B cell (primary cell): ENCODE data around the gene CPNE5. TPM values are rescaled to one million over a fixed set of nuclear protein-coding genes. Genes with fewer than 3 reads are reported as not detected.

ENCODE experiments used
- ATAC-seq: fragments of 200-7000 bp; cut with Tn5 transposase; one replicate; pipeline ENCODE4 v1.10.0; 2021; ENCODE audit warnings: low read depth, mild to moderate bottlenecking, moderate number of reproducible peaks, moderate library complexity
- CTCF ChIA-PET: fragments of 350-600 bp; sonication (Branson Sonifier 250); formaldehyde crosslinking; loops from one replicate; lab custom pipeline; 2021; ENCODE audit warnings: antibody characterized with exemption, inconsistent platforms; lab: Charles Lee
- POLR2A ChIA-PET: fragments of 350-600 bp; sonication (Branson Sonifier 250); formaldehyde crosslinking; loops from one replicate; lab custom pipeline; 2021; ENCODE audit warnings: antibody characterized with exemption; lab: Charles Lee
- DNase-seq: peaks from one replicate; pipeline ENCODE4 v3.0.0; 2013
- H2AFZ ChIP-seq: 2 replicates; pipeline ENCODE4 v1.6.1; 2012; ENCODE audit warnings: mild to moderate bottlenecking, low read depth, low read length; ENCODE audit not compliant: insufficient read depth, poor library complexity, severe bottlenecking
- H3K27ac ChIP-seq, 2 donors: 1 replicate in 1 of 2; 2 replicates in 1 of 2; pipeline ENCODE4 v1.5.1; 2012 to 2013; ENCODE audit warnings: low read length in 2 of 2, mild to moderate bottlenecking in 2 of 2, moderate library complexity in 1 of 2
- H3K27me3 ChIP-seq, 4 experiments: fragments of 200-600 bp in 1 of 4; sonication (generic) in 1 of 4; replicated peaks in 1 of 4; 1 replicate in 2 of 4; 2 replicates in 2 of 4; pipeline versions ENCODE4 v1.6.1 to v1.7.0; 2013 to 2016; ENCODE audit warnings: low read length in 3 of 4, mild to moderate bottlenecking in 2 of 4, mixed read lengths in 1 of 4, moderate library complexity in 1 of 4; ENCODE audit not compliant: insufficient read depth in 4 of 4, control insufficient read depth in 3 of 4; ENCODE audit errors: control extremely low read depth in 1 of 4
- H3K36me3 ChIP-seq, 2 experiments: replicated peaks in 1 of 2; 1 replicate in 1 of 2; 2 replicates in 1 of 2; pipeline versions ENCODE4 v1.6.1 to v1.7.1; 2013; ENCODE audit warnings: low read length in 1 of 2; ENCODE audit not compliant: insufficient read depth in 2 of 2, control insufficient read depth in 1 of 2; ENCODE audit errors: control extremely low read depth in 1 of 2, extremely low read depth in 1 of 2
- H3K4me1 ChIP-seq, 2 donors: fragments of 200-600 bp in 1 of 2; sonication (generic) in 1 of 2; 1 replicate in 1 of 2; 2 replicates in 1 of 2; pipeline versions ENCODE4 v1.5.1 to v1.6.1; 2013 to 2017; ENCODE audit warnings: low read length in 2 of 2; ENCODE audit not compliant: control insufficient read depth in 2 of 2, insufficient read depth in 2 of 2
- H3K4me2 ChIP-seq: replicated peaks from 2 replicates; pipeline ENCODE3; 2012; ENCODE audit warnings: mild to moderate bottlenecking, low read depth, low read length; ENCODE audit not compliant: poor library complexity, severe bottlenecking
- H3K4me3 ChIP-seq, 5 experiments: fragments of 200-600 bp in 1 of 5; sonication (generic) in 1 of 5; 1 replicate in 3 of 5; 2 replicates in 2 of 5; pipeline versions ENCODE4 v1.5.1 to v1.7.0; 2011 to 2016; ENCODE audit warnings: low read length in 4 of 5, mild to moderate bottlenecking in 4 of 5, low read depth in 2 of 5, control low read depth in 1 of 5, moderate library complexity in 1 of 5; ENCODE audit not compliant: insufficient read depth in 1 of 5; ENCODE audit errors: control extremely low read depth in 1 of 5, extremely low read depth in 1 of 5
- H3K79me2 ChIP-seq: fragments of 200-600 bp; sonication (generic); one replicate; pipeline ENCODE4 v1.6.0; 2016; ENCODE audit warnings: low read length; ENCODE audit not compliant: control insufficient read depth, insufficient read depth
- H3K9ac ChIP-seq: fragments of 200-600 bp; sonication (generic); 2 replicates; pipeline ENCODE4 v1.6.1; 2017; ENCODE audit warnings: mild to moderate bottlenecking, low read length, moderate library complexity
- H3K9me3 ChIP-seq, 3 donors: one replicate each; pipeline versions ENCODE4 v1.6.1 to v1.7.1; 2013; ENCODE audit warnings: low read length in 2 of 3; ENCODE audit not compliant: control insufficient read depth in 2 of 3, insufficient read depth in 1 of 3; ENCODE audit errors: control extremely low read depth in 1 of 3
- H4K20me1 ChIP-seq: 2 replicates; pipeline ENCODE4 v1.6.0; 2012; ENCODE audit warnings: mild to moderate bottlenecking, low read length; ENCODE audit not compliant: insufficient read depth, control insufficient read depth, poor library complexity, severe bottlenecking
- H3K27ac Mint-ChIP-seq: one replicate; pipeline ENCODE4 v1.8.0; 2021; ENCODE audit warnings: mixed read lengths
- H3K27me3 Mint-ChIP-seq: one replicate; pipeline ENCODE4 v1.8.0; 2021; ENCODE audit warnings: mixed read lengths
- H3K4me1 Mint-ChIP-seq: one replicate; pipeline ENCODE4 v1.8.0; 2021; ENCODE audit warnings: mixed read lengths
- H3K4me3 Mint-ChIP-seq: one replicate; pipeline ENCODE4 v1.8.0; 2021; ENCODE audit warnings: mixed read lengths
- H3K9me3 Mint-ChIP-seq: one replicate; pipeline ENCODE4 v1.8.0; 2022; ENCODE audit warnings: mixed read lengths; ENCODE audit not compliant: insufficient read depth
- CTCF ChIP-seq: fragments of 200-600 bp; IDR thresholded peaks from one replicate; pipeline ENCODE4 v1.8.0; 2022; ENCODE audit warnings: antibody characterized with exemption, mild to moderate bottlenecking
- EZH2 ChIP-seq: IDR thresholded peaks from 2 replicates; pipeline ENCODE4 v1.6.1; 2012; ENCODE audit warnings: borderline replicate concordance, low read depth, mild to moderate bottlenecking, moderate library complexity, low read length; ENCODE audit not compliant: insufficient read depth, poor library complexity, severe bottlenecking
- WGBS: methylation state at CpG from one replicate; pipeline ENCODE4 v1.1.5; 2013; ENCODE audit warnings: missing lambda C conversion rate; ENCODE audit not compliant: insufficient coverage; 5-methylcytosine and 5-hydroxymethylcytosine counted together
- intact Hi-C: fragments of 100-400 bp; cut with micrococcal nuclease; formaldehyde crosslinking; loops from one replicate; pipeline ENCODE4 v1.10.0; 2022
- polyA plus RNA-seq: library from polyadenylated mRNA; depleted of rRNA; stranded (reverse); fragments of >200 nt; gene quantifications from 2 replicates; pipeline ENCODE4 v1.2.3, GENCODE V29; 2012
- total RNA-seq, 2 donors: library from RNA; stranded (reverse); fragments of 120-200 nt in 1 of 2; gene quantifications; 1 replicate in 1 of 2; 2 replicates in 1 of 2; pipeline versions ENCODE4 v1.2.3 to v1.2.4, GENCODE V29; 2013 to 2022

The CPNE5 gene
- total and polyA plus RNA-seq, 2 donors (not counting 1 experiment from before 2014, with no cell fraction given): 49.8 to 357 TPM

GRCh38 chr6:36717231-36717825 lies 121.9 kb downstream of the CPNE5 start:
- ChIA-PET POLR2A (no interaction called here), CTCF (interaction anchor here (1.2 kb wide), 1 partner anchor 103 kb away, joined by 3 read pairs; no protein-coding TSS in a partner anchor)
- WGBS: 79% methylated on average over 12 of the region's 13 CpGs

More at GRCh38 chr6:36717231-36717825, 121.9 kb downstream of the CPNE5 start:
- Histone ChIP-seq H3K9ac (no peak overlapping the region), H3K4me1 (peaks cover 17 to 19% of the 10 kb centered on the region in 2 donors), H3K79me2 (no peaks in the 10 kb centered on the region), H3K4me2 (no peak overlapping the region), H3K9me3 (peaks cover 0 to 9% (median 0%) of the 10 kb centered on the region in 3 donors), H4K20me1 (no peaks in the 10 kb centered on the region), H2AFZ (no peak overlapping the region), H3K27ac (no peak overlapping the region), H3K4me3 (no peak overlapping the region), H3K36me3 (no peaks in the 10 kb centered on the region), H3K27me3 (no peaks in the 10 kb centered on the region)
- no peak overlapping the region for H3K4me3 Mint-ChIP-seq
- peaks cover 17% of the 10 kb centered on the region for H3K4me1 Mint-ChIP-seq
- ATAC-seq (no peak), DNase-seq (no peak)
- H3K27ac Mint-ChIP-seq: no peak overlapping the region
- no peaks in the 10 kb centered on the region for H3K9me3 Mint-ChIP-seq
- intact Hi-C loops: no loop called here
- H3K27me3 Mint-ChIP-seq: no peaks in the 10 kb centered on the region
- TF ChIP-seq CTCF (no peak), EZH2 (no peak)
